CD14-positive monocyte (primary cell): Measurements from ENCODE around the gene NEBL. TPM values are rescaled to one million over a fixed set of nuclear protein-coding genes. Genes with fewer than 3 reads are reported as not detected.
A peak's percentile ranks its signal among the peaks of the same experiment; 100 is the strongest.

Experiments used
- DNase-seq, 3 donors: peaks; one replicate each; pipeline ENCODE4 v3.0.0-alpha.2; 2011 to 2022
- H2AFZ ChIP-seq: 2 replicates; pipeline ENCODE4 v1.6.0; 2012; ENCODE audit warnings: mild to moderate bottlenecking, low read depth, low read length, inconsistent platforms; ENCODE audit not compliant: insufficient read depth, poor library complexity, severe bottlenecking
- H3K27ac ChIP-seq, 2 donors: 1 replicate in 1 of 2; 2 replicates in 1 of 2; pipeline ENCODE4 v1.5.1; 2012 to 2013; ENCODE audit warnings: low read length in 2 of 2, control low read depth in 1 of 2, inconsistent platforms in 1 of 2, low read depth in 1 of 2, mild to moderate bottlenecking in 1 of 2
- H3K27me3 ChIP-seq, 2 donors: one replicate each; pipeline versions ENCODE4 v1.6.0 to v1.6.1; 2011 to 2013; ENCODE audit warnings: low read length in 2 of 2; ENCODE audit not compliant: control insufficient read depth in 2 of 2, insufficient read depth in 2 of 2
- H3K36me3 ChIP-seq, 2 donors: replicated peaks in 1 of 2; 1 replicate in 1 of 2; 2 replicates in 1 of 2; pipeline versions ENCODE4 v1.5.1 to v1.6.1; 2012 to 2013; ENCODE audit warnings: low read length in 2 of 2, control low read depth in 1 of 2, inconsistent platforms in 1 of 2, mild to moderate bottlenecking in 1 of 2; ENCODE audit not compliant: insufficient read depth in 2 of 2, control insufficient read depth in 1 of 2
- H3K4me1 ChIP-seq, 2 donors: 1 replicate in 1 of 2; 2 replicates in 1 of 2; pipeline versions ENCODE4 v1.5.1 to v1.6.1; 2012 to 2013; ENCODE audit warnings: low read length in 2 of 2, control low read depth in 1 of 2, inconsistent platforms in 1 of 2, mild to moderate bottlenecking in 1 of 2, moderate library complexity in 1 of 2; ENCODE audit not compliant: insufficient read depth in 2 of 2, control insufficient read depth in 1 of 2
- H3K4me2 ChIP-seq: replicated peaks from 2 replicates; pipeline ENCODE3; 2012; ENCODE audit warnings: low read length, moderate library complexity, mild to moderate bottlenecking; ENCODE audit not compliant: poor library complexity, severe bottlenecking; ENCODE audit errors: extremely low read depth
- H3K4me3 ChIP-seq, 3 experiments: fragments of 200-600 bp in 1 of 3; sonication (generic) in 1 of 3; replicated peaks in 1 of 3; 1 replicate in 2 of 3; 2 replicates in 1 of 3; pipeline ENCODE4 v1.5.1; 2011 to 2013; ENCODE audit warnings: low read length in 3 of 3, mild to moderate bottlenecking in 3 of 3, control low read depth in 2 of 3, low read depth in 2 of 3, inconsistent platforms in 1 of 3, moderate library complexity in 1 of 3
- H3K79me2 ChIP-seq: 2 replicates; pipeline ENCODE4 v1.6.0; 2012; ENCODE audit warnings: mild to moderate bottlenecking, control low read depth, inconsistent platforms, low read length, moderate library complexity; ENCODE audit not compliant: insufficient read depth
- H3K9ac ChIP-seq: 2 replicates; pipeline ENCODE4 v1.6.0; 2017; ENCODE audit warnings: low read length, mild to moderate bottlenecking; ENCODE audit not compliant: insufficient read depth, poor library complexity, severe bottlenecking
- H3K9me3 ChIP-seq, 2 donors: replicated peaks in 1 of 2; 1 replicate in 1 of 2; 2 replicates in 1 of 2; pipeline versions ENCODE4 v1.5.1 to v1.6.1; 2012 to 2013; ENCODE audit warnings: low read length in 2 of 2, control low read depth in 1 of 2; ENCODE audit not compliant: control insufficient read depth in 1 of 2, insufficient read depth in 1 of 2
- H4K20me1 ChIP-seq: 2 replicates; pipeline ENCODE4 v1.6.0; 2012; ENCODE audit warnings: mild to moderate bottlenecking, low read length, control low read depth, moderate library complexity; ENCODE audit not compliant: insufficient read depth
- H3K27ac Mint-ChIP-seq, 7 donors: one replicate each; pipeline ENCODE4 v1.8.0; 2020; ENCODE audit warnings: mild to moderate bottlenecking in 7 of 7, mixed read lengths in 7 of 7, moderate library complexity in 6 of 7, inconsistent platforms in 2 of 7
- H3K27me3 Mint-ChIP-seq, 3 donors: one replicate each; pipeline ENCODE4 v1.8.0; 2021 to 2022; ENCODE audit warnings: low read depth in 3 of 3, mild to moderate bottlenecking in 3 of 3, mixed read lengths in 3 of 3, moderate library complexity in 3 of 3, inconsistent platforms in 1 of 3
- H3K36me3 Mint-ChIP-seq, 2 donors: one replicate each; pipeline ENCODE4 v1.8.0; 2020; ENCODE audit warnings: mixed read lengths in 2 of 2, inconsistent platforms in 1 of 2, mild to moderate bottlenecking in 1 of 2
- H3K4me1 Mint-ChIP-seq: one replicate; pipeline ENCODE4 v1.8.0; 2020; ENCODE audit warnings: mild to moderate bottlenecking, mixed read lengths
- H3K4me3 Mint-ChIP-seq, 2 donors: one replicate each; pipeline ENCODE4 v1.8.0; 2020; ENCODE audit warnings: mild to moderate bottlenecking in 2 of 2, mixed read lengths in 2 of 2, moderate library complexity in 1 of 2
- H3K9me3 Mint-ChIP-seq, 7 donors: one replicate each; pipeline ENCODE4 v1.8.0; 2020 to 2022; ENCODE audit warnings: mixed read lengths in 7 of 7, mild to moderate bottlenecking in 6 of 7, moderate library complexity in 6 of 7, inconsistent platforms in 2 of 7
- CTCF ChIP-seq: fragments of 200-600 bp; IDR thresholded peaks from one replicate; pipeline ENCODE4 v1.8.0; 2022; ENCODE audit warnings: antibody characterized with exemption, mild to moderate bottlenecking
- WGBS: methylation state at CpG from one replicate; pipeline ENCODE4 v1.1.5; 2013; ENCODE audit warnings: missing lambda C conversion rate; ENCODE audit not compliant: insufficient coverage; 5-methylcytosine and 5-hydroxymethylcytosine counted together
- intact Hi-C, 2 donors: fragments of 100-400 bp; cut with micrococcal nuclease; formaldehyde crosslinking; loops; one replicate each; pipeline versions ENCODE4 v1.15.0 to v1.15.1; 2023
- polyA plus RNA-seq, 3 donors: library from polyadenylated mRNA; depleted of rRNA in 1 of 3; unstranded in 2 of 3; stranded (reverse) in 1 of 3; fragments of 300-500 nt in 2 of 3; fragments of >200 nt in 1 of 3; fragmentation: Illumina TruSeq in 2 of 3; gene quantifications; 1 replicate in 2 of 3; 2 replicates in 1 of 3; pipeline ENCODE4 v1.2.3, GENCODE V29; 2012 to 2021

The NEBL gene
- polyA plus RNA-seq, 3 donors: 9.7 TPM; not detected in 2

- no peak for TF ChIP-seq CTCF
- Histone ChIP-seq H3K79me2 (no peaks in the 10 kb centered on the region), H2AFZ (no peak overlapping the region), H3K36me3 (no peaks in the 10 kb centered on the region), H3K27ac (no peak overlapping the region), H4K20me1 (no peaks in the 10 kb centered on the region), H3K9ac (no peak overlapping the region), H3K4me1 (peaks cover 5 to 8% of the 10 kb centered on the region in 2 donors), H3K27me3 (no peaks in the 10 kb centered on the region), H3K9me3 (no peaks in the 10 kb centered on the region), H3K4me2 (no peak overlapping the region), H3K4me3 (no peak overlapping the region)
- peaks cover 0 to 2% (median 1%) of the 10 kb centered on the region in 7 donors for H3K9me3 Mint-ChIP-seq
- intact Hi-C loops: no loop called here
- peak overlapping the region in 1 of 7 donors; percentile 82 for H3K27ac Mint-ChIP-seq
- H3K36me3 Mint-ChIP-seq: no peaks in the 10 kb centered on the region
- no peak for DNase-seq
- peaks cover 9% of the 10 kb centered on the region for H3K4me1 Mint-ChIP-seq
- 86% methylated on average over 3 of the region's 7 CpGs for WGBS
- peaks cover 0 to 2% (median 1%) of the 10 kb centered on the region in 3 donors for H3K27me3 Mint-ChIP-seq
- no peak overlapping the region for H3K4me3 Mint-ChIP-seq
Measured at GRCh38 chr10:20778008-20778757, 118.9 kb downstream of the NEBL start.

- Mint-ChIP-seq H3K4me3 (no peak overlapping the region), H3K27me3 (peaks cover 0 to 1% (median 0%) of the 10 kb centered on the region in 3 donors), H3K36me3 (no peaks in the 10 kb centered on the region), H3K4me1 (peaks cover 13% of the 10 kb centered on the region), H3K9me3 (peaks cover 0 to 2% (median 1%) of the 10 kb centered on the region in 7 donors), H3K27ac (peak overlapping the region in 1 of 7 donors; percentile 72)
- Histone ChIP-seq H3K27me3 (no peaks in the 10 kb centered on the region), H4K20me1 (no peaks in the 10 kb centered on the region), H3K79me2 (no peaks in the 10 kb centered on the region), H3K4me3 (no peak overlapping the region), H3K9ac (no peak overlapping the region), H3K36me3 (no peaks in the 10 kb centered on the region), H3K9me3 (no peaks in the 10 kb centered on the region), H3K27ac (no peak overlapping the region), H3K4me1 (peaks cover 5 to 8% of the 10 kb centered on the region in 2 donors), H3K4me2 (no peak overlapping the region), H2AFZ (no peak overlapping the region)
- intact Hi-C loops: no loop called here
- DNase-seq: peak in 1 of 3 donors; percentile 6
- WGBS: no CpG with 5 or more reads among the region's 5 CpGs
- no peak for TF ChIP-seq CTCF
Measured at GRCh38 chr10:20776384-20777118, 120.6 kb downstream of the NEBL start.
